HG03135 (cell line): Measurements from ENCODE around the gene SGSM1.

Source experiments
- ATAC-seq: cut with Tn5 transposase; IDR thresholded peaks from one replicate; pipeline ENCODE4 v1.9.1; 2021; ENCODE audit warnings: mild to moderate bottlenecking, moderate library complexity; ENCODE audit not compliant: unreplicated experiment

Gene SGSM1

DNA sequence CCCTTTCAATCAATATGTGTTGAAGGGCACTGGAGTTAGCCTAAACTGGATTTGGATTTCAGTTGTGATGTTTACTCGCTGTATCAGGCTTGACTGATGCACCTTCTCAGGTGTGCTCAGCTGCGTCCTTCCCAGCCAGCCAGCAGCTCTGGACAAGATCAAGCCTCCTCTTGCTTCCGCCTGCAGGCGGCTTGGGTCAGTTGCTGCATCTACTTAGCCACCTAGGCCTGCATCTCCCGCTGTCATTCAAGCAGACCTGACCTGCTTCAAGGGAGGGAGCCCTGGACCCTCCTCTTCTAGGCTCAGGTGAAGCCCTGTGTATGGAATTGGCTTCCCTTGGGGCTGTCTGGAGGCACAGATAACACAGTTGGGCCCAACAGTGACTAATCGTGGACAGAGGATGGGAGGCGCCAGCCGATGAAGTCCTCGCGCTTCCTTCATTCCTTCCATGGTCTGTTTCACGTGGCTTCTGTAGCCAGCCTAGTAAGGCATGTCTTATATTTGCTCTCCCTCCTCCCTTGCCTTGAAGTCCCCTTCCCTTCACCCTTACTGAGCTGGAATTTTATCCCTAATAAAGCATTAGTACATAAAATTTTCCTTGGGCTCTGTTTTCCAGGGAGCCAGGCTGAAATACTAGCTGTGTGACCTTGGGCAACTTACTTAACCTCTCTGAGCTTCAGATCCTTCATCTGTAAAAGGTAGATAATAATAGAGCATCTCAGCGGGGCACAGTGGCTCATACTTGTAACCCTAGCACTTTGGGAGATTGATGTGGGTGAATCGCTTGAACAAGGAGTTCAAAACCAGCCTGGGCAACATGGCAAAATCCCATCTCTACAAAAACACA, 142.6 kb downstream of the SGSM1 start:
- ATAC-seq = no peak

DNA sequence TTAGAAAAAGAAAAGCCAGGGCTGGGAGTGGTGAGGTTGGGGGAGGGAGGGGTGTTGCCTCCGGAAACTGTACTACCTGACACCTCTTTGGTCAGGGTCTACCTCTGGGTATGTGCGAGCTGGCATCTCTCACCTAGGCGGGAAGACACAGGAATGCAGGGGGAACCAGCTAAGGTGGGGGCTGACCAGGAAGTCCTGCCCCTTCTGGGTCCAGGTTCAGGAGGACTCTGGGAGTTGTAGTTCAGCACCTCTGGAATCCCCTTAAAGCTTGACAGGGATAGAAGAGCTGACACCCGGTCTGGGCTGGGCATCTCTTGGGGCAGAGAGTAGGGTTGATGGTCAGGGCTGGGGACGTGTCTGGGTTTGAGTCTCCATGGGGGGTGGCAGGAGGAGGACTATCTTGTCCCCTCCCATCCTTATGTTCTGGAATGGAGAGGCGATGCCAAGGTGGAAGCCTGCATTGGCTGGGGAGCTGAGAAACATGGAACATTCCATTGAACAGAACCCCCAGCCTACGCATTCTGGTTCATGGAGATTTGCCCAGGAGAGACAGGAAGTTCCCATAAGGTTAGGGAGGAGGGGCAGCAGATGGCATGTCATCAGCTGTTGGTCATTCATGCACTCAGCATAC, 144.4 kb downstream of the SGSM1 start:
- no peak for ATAC-seq

DNA sequence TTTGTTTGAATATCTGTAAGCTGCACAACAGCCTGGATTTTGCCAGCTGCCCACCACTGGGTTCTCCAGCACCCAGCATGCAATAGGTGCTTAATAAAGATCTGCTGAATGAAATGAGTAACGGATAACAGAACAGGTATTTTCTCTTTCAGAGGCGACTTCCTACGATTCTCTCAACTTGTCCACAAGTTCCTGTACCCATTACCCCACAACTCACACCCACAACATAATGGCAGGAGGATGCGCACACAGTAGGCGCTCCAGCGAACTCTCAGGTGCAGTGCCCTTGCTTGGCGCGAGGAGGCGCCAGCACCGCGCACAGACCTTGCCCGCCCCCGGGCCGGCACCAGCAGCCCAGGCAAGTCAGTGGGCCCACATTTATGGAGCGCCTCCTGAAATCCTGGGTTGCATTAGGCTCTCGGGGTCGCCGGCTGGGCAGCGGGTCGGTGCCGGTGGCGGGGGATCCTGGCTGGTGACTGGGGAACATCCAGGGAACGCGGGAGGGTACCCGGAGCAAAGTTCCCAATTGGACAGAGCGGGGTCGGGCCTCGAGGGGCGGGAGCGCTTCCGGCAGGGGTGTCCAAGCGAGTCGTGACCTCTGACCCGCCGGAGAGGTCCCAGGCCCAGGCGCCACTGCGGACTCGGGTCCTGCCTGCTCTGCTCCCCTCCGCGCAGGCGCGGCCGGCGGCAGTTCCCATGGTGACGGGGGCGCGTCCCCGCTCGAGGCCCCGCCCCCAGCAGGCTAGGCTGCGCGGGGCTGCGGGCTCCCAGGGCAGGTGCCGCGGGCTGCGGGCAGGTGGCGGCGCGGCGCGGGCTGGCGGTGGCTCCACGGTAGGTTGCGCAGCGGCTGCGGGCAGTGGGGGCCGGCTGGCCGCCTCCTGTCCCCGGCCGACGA, 146.2 kb downstream of the SGSM1 start, which contains the start of gene KIAA1671:
TSS of gene KIAA1671 (plus strand) at position 775 of the 895 bp plus-strand sequence. CDS start 75,284 bp downstream, outside the sequence.
- ATAC-seq = peak; percentile 75

DNA sequence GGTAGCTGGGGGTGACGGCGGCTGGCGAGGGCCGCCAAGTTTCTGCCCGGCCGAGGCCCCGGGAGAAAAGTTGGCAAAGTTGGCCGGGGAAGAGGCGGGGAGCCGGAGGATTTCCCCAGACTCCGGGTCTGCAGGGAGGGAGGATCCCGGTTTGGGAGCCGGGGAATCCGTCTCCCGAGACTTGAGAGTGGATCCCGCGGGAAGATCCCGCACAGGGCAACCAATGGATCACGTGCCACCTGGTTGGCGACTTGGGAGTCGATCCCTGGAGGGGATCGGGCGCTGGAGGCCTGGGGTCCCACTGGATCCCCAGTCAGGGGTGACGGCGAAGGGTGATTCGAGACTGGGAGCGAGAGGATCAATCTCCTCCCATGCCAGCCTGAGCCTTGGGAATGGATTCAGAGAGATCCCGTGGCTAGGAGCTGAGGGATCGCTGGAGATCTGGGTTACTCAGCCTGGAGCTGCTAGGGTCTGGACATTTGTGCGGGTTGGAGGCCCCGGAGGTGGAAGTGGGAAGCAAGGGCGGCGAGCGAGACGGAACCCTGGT, 146.9 kb downstream of the SGSM1 start:
- ATAC-seq = no peak

DNA sequence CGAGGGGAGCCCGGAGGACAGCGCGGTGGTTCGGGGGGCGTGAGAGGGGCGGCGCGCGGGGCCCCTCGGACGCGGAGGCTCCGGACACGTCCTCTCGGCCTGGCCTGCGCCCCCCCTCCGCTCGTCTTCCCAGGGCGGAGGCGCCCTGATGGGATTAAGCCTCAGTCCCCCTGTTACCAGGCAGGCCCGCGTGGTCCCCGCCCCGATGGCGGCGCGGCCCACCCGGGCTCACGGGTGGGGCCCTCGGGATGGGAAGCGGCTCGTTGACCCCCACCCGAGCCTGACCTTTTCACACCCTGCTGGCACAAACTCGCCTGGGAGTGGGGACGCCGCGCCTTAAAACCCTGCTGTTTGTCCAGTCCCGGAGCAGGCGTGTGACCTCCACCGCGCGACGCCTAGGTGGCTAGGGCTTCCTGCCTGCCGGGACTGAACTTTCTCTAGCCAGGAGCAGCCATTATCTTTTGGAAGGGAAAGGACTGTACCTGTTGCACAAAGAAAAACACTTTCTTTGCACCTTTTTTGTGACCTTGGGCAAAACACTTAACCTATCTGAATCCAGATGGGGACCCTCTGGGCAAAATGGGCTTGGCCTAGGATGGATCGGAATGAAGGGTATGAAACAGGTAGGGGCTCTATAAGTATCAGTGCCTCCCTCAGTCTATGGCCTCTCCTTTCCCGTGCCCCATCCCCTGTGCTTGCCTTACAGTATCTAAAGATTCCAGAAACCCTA, 147.5 kb downstream of the SGSM1 start:
- no peak for ATAC-seq

DNA sequence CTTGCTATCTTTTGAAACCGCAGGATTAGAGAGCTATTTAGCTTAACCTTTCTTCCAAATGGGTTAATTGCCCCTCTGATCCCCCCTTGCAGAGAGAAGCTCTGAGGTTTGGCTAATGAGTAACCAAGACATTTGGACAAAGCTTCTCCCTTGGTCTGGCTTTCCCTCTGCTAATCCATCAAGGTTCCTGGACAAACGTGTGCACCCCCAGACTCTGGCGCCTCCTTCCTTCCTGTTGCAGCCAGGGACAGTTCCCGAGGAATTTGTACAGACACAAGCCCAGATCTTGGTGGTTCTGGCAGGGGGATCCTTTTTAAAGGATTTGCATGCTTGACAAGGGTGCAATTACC, 148.1 kb downstream of the SGSM1 start:
- ATAC-seq = no peak

DNA sequence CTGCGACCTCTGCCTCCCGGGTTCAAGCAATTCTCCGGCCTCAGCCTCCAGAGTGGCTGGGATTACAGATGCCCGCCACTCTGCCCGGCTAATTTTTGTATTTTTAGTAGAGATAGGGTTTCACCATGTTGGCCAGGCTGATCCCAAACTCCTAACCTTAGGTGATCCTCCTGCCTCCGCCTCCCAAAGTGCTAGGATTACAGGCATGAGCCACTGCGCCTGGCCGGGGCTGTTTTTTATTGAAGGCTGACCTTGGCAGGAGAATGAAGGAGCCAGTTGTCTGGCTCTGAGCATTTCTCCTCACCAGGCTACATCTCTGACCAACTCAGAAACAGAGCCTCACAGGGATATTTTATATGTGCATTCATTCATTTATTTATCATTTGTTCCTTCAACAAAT, 148.8 kb downstream of the SGSM1 start:
- no peak for ATAC-seq

DNA sequence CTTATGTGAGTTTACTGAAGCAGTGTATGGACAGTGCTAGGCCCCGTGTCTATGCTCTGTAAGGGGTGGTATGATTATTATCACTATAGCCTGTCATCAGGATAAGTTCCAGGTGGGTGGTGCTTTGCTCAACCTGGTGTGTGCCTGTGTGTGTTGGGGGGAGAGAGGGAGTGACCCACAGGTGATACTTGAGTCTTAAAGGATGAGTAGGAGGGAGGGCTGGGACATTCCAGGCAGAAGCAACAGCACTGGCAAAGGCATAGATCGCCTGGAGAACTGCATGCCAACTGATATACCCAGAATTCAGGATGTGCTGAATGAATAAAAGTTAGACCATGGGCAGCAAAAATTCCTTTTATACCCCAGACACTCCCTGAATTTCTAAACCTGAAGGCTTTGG, 151.0 kb downstream of the SGSM1 start:
- no peak for ATAC-seq

DNA sequence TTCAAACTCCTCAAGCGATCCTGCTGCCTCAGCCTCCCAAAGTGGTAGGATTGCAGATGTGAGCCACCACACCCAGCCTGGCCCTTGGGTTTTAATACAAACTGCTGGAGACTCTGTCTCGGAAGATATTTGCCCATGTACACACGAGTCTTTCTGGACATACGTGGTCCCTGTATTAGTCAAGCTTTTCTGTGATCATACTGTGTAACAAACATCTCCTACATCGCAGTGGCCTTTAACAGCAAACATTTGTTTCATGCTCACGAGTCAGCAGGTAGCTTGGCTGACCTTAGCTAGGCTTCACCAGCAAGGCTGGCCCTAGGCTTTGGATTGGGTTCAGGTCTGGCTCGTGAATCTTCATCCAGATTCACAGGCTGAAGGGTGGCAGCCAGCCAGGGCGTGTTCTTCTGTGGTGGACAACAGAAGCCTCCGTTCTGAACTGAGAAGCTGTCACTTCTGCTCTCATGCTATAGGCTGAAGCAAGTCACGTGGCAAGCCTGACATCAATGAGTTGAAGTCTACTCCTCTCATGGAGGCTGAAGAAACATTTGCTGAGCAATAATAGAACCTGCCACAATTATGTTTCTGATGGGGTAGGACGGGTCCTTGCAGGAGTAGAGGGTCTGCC, 155.3 kb downstream of the SGSM1 start:
- ATAC-seq = no peak

DNA sequence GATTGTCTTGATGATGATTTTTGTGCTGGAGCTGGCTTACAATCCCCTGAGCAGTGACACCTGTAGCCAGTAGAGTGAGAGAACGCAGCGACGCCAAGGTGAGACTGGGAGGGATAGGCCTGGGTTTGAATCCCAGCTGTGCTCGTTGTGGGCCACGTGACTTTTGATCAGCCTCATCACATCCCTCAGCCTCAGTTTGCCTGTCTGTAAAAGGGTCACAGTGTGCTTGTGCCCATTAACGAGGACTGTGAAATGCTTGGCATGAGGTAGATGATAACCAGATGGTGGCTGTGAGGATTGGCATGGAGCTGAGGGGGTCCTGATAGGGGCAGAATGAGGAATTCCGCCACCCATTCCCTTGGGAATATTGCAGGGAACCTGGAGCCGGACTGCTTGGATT, 156.1 kb downstream of the SGSM1 start:
- ATAC-seq = no peak

DNA sequence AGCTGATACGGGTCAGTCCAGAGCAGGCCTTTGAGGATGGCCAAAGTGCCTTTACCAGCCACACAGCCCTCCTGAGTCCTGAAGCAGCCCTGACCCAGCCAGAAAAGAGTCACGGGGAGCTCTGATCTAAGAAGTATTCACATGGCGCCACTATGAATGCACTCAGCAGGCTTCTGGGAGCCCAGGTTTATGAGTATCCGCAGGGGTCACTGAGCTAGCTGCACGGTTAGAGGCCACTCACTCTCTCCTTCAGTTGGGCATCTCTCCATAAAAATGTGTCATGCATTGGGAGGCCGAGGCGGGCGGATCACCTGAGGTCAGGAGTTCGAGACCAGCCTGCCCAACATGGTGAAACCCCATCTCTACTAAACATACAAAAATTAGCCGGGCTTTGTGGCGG, 156.8 kb downstream of the SGSM1 start:
- ATAC-seq = no peak

DNA sequence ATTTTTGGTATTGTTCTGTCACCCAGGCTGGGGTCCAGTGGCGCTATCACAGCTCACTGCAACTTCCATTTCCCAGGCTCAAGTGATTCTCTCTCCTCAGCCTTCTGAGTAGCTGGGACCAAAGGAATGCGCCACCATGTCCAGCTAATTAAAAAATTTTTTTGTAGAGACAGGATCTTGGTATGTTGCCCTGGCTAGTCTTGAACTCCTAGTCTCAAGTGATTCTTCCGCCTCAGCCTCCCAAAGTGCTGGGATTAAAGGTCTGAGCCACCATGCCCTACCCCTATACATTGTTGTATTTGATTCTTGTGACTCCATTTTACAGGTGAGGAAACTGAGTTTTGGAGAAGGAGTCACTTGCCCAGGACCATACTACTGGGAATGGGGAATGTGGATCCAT, 158.4 kb downstream of the SGSM1 start:
- ATAC-seq = no peak

DNA sequence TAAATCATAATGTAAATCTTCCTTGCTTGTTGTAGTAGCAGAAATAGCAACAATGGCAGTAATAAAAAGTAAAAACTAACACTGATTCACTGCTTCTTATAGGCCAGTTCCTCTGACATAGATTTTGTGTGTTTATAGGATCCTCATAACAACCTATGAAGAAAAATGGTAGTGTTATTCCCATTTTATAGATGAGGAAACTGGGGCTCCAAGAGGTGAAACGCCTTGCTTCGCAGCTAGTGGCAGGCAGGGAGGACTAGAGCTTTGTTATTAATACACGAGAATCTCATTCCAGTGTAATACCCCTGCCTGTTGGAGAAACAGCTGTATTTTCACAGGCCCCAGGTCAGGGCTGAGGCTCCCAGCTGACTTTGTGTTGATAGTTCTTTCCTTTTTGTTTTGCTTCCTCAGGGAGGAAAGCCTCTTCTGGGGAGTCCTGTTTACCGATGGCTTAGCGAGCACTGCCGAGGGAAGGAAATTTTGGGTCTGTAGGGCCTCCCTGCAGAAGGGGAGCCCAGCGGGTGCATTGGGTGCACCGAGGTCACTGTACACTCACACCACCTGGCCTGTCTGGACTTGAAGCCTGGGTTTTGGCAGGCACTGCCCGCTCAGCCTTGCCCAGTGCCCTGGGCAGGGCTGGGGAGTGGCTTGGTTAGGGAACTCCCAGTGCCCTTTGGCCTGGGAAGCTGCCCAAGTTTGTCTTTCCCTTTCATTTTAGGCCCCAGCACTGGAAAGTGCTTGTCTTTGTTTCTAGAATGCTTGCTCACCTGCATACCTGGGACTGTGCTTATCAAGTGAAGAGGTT, 160.0 kb downstream of the SGSM1 start:
- no peak for ATAC-seq

DNA sequence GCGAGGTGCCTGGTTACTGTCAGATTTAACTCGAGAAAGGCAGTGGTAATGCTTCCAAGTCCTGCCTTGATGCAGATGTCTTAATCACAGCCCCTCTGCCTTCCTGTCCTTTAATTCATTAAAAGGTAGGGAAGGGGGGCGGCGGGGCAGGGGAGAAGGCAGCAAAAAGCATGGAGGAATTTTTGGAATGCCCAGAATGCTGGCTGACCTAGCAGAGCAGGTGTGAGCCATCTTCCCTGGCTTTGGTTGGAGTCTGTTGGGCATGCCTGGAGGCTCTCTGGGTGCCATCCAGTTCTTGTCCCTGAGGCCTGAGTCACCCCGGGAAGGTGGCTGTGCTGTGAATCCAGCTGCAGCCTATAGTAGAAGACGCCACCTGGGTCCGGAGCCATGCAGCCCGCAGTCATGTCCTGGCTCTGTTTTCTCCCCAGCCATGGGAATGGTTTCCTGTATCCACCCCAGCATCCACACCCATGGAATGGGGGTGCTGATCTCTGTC, 162.1 kb downstream of the SGSM1 start:
- no peak for ATAC-seq

DNA sequence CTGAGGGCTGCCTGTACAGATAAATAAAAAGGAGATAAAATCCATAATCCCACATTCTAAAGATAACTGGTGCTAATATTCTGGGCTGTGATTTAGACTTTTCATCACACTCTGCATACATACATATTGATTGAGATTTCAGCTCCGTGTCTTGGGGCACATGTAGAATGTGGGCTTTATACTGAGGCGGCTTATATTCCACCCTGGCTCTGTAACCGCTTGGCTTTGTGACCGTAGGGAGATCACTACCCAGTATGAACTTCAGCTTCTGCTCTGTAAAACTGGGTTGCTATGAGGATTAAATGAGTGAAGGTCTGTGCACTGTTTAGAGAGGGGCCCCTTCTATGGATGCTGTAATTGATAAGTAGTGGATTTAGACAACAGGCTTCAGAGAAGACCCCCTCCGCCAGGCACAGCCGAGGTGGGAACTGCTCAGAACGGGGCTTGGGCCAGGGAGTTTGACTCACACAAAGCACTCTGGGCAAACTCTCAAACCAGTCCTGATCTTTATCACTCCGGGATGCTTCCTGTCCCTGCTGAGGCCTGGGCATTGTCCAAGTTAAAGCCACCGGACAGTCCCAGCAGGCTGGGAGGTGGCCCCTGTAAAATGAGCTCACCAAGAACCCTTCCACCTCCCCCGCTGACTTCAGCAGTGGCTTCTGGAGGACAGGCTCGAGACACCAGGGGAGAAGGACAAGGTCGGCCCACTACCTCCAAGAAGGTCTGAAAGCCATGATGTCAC, 163.7 kb downstream of the SGSM1 start:
- no peak for ATAC-seq

DNA sequence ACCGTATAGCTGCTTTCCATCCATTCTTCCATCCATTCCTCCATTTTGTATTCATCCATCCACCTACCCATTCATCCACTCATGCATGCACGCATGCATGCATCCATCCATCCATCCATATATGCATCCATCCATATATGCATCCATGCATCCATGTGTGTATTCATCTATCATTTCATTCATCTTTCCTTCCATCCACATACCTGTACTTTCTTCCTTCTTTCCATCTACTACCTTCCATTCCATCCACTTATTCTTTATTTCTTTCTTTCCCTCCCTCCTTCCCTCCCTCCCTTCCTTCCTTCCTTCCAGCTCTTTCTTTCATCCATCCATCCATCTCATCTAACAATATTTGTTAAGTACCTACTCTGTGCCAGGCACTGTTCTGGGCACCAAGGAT, 166.4 kb downstream of the SGSM1 start:
- ATAC-seq = no peak

DNA sequence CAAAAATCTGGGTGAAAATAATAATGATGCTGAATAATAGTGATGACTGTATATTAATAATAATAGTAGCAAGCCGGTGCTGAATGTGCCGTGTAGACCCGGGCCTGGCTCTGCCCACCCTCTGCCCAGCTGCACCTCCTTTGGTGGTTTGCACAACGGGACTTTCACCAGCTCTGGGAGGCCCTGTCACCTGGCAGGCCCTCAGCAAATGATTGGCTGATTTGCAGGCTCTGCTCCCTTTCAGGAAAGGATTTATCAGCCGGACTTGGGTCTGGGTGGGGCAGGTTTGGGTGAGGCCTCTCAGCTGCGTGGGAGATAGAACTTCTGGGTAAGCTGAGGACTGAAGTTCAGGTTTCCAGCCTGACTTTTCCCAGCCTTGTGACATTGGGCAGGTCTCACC, 167.9 kb downstream of the SGSM1 start:
- no peak for ATAC-seq

DNA sequence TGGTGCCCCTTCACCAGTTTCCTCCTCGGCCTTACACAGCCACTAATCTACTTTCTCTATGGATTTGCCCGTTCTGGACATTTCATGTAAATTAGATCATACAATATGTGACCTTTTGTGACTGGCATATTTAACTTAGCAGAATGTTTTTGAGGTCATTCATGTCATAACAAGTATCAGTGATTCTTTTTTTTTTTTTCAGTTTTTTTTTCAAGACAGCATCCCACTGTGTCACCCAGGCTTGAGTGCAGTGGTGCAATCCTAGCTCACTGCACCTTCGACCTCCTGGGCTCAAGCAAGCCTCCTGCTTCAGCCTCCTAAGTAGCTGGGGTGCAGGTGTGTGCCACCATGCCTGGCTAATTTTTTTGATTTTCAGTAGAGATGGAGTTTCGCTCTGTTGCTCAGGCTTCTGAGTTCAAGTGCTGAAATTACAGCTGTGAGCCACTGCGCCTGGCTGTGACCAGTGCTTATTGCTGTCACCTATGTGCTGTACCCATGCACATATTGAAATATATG, 169.2 kb downstream of the SGSM1 start:
- ATAC-seq = no peak
